ENCODE results near the gene ZBTB46.
"Not testable (repeated sequence)": the region's sequence is repeated elsewhere in the genome, so short reads cannot be mapped to it uniquely, and the experiment has no call there.

The ZBTB46 gene

DNA sequence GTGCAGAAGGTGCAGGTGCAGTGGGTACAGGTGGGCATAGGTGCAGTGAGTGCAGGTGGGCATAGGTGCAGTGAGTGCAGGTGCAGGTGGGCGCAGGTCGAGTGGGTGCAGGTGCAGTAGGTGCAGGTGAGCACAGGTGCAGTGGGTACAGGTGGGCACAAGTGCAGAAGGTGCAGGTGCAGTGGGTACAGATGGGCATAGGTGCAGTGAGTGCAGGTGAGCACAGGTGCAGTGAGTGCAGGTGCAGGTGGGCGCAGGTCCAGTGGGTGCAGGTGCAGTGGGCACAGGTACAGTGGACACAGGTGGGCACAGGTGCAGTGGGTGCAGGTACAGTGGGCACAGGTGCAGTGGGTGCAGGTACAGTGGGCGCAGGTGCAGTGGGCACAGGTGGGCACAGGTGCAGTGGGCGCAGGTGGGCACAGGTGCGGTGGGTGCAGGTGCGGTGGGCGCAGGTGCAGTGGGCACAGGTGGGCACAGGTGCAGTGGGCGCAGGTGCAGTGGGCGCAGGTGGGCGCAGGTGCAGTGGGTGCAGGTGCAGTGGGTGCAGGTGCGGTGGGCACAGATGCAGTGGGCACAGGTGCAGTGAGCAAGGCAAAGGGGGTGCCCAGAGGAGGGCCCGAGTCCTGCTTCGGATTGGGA lies 15.3 kb downstream of the ZBTB46 start:
- DNase-seq (ENCODE audit: low read depth in 3 of 3, low spot score in 1 of 3): no peak

DNA sequence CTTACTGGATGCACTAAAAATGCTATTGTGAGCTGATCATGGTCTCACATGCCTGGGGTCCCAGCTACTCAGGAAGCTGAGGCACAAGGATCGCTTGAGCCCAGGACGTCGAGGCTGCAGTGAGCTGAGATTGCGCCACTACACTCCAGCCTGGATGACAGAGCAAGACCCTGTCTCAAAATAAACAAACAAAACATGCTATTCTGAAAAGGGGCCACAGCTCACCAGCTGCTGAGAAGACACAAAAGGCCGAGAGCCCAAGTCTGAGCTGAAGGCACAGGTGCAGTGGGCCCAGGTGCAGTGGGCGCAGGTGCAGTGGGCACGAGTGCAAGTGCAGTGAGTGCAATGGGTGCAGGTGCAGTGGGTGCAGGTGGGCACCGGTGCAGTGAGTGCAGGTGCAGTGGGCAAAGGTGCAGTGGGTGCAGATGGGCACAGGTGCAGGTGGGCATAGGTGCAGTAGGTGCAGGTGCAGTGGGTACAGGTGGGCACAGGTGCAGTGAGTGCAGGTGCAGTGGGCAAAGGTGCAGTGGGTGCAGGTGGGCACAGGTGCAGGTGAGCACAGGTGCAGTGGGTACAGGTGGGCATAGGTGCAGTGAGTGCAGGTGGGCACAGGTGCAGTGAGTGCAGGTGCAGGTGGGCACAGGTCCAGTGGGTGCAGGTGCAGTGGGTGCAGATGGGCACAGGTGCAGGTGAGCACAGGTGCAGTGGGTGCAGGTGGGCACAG lies 16.0 kb downstream of the ZBTB46 start:
- DNase-seq (ENCODE audit: low read depth in 3 of 3, low spot score in 1 of 3): no peak

DNA sequence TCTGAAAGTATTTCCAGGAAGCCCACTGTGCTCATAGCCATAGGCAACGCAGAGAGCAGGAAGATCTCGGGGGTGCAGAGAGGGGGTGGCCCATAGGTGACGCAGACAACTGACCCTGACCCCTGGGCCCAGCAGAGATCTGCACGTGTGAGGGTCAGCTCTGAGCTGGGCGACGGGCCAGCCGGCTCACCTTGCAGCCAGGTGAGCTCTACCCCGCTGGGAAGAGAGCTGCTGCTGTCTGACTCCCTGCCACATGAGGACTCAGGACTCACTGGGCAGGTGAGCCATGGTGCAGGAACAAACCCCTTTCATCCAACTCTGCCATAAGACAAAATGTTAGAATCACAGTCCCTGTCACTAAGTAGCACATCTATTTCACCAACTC lies 19.6 kb downstream of the ZBTB46 start:
- DNase-seq (ENCODE audit: low read depth in 3 of 3, low spot score in 1 of 3): no peak

DNA sequence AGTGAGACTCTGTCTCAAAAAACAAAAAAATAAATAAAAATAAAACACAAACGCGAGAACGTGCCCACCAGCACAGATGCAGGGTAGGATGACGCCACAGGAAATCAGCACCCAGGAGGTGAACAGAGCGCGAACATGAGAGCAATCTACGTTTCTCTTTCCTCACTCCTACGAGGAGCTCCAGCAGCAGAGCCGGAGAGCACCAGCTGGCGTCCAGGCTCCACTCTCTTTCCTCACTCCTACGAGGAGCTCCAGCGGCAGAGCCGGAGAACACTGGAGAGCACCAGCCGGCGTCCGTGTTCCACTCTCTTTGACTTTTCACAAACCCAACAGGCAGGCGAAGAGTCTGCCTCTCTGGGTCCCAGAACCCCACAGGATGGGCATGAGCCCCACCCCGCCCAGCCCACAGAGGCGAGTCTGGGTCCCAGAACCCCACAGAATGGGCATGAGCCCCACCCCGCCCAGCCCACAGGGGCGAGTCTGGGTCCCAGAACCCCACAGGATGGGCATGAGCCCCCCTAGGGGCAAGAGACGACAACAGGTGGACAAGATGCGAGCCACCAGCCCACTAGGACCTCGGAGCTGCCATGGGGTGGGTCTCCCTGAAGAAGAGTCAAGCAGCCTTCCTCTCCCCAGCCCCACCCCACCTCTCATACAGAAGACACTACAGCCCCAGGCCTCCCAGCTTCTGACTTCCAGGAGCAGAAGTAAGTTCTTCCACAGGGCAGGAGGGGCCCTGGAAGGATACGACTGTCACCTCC lies 20.2 kb downstream of the ZBTB46 start:
- DNase-seq (ENCODE audit: low read depth in 3 of 3, low spot score in 1 of 3): no peak

DNA sequence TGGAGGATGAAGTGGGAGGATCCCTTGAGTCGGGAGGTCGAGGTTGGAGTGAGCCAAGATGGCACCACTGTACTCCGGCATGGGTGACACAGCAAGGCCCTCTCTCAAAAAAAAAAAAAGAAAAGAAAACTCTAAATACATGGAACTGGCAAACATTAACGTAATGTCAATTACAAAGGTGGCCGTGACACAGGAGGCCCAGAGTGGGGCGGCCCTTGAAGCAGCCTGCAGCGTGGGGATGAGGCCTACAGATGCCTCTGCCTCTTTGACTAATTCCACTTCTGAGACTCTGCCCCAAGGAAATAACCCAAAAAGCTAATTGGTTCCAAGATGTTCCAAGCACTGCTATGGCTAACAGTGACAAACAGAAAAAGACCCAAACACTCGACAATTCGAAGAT lies 21.2 kb downstream of the ZBTB46 start:
- DNase-seq (ENCODE audit: low read depth in 3 of 3, low spot score in 1 of 3): no peak

DNA sequence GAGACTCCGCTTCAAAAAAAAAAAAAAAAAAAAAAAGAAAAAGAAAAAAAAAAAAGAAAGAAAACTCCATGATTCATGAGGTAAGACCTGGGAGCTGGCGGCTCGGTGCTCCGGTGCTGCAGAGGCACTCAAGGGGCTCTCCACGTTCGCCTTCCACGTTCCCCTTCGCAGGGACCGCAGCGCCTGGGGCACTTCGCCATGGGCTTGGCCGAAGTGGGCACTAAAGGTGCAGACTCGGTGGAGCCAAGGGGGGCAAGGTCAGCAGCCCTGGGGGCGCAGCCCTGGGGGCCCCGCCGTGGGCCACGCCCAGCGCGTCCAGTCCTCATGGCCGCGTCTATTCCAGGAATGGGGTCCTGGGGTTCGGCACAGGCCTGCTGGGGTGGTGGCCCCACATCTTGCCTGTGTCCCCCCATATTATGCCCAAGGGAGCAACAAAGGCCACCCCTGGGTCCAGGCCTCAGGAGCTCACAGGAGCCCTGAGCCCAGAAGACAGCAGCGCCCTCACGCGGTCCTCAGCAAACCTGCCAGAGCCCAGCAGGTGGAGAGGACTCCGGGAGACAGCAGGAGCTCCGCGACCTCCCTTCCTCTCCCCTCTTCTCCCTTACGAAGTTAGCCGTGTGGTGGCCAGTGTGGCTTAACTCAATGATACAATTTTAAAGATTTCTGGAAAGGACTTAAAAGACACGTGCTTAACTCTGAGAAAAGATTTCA lies 21.9 kb downstream of the ZBTB46 start:
- no peak for DNase-seq (ENCODE audit: low read depth in 3 of 3, low spot score in 1 of 3)

DNA sequence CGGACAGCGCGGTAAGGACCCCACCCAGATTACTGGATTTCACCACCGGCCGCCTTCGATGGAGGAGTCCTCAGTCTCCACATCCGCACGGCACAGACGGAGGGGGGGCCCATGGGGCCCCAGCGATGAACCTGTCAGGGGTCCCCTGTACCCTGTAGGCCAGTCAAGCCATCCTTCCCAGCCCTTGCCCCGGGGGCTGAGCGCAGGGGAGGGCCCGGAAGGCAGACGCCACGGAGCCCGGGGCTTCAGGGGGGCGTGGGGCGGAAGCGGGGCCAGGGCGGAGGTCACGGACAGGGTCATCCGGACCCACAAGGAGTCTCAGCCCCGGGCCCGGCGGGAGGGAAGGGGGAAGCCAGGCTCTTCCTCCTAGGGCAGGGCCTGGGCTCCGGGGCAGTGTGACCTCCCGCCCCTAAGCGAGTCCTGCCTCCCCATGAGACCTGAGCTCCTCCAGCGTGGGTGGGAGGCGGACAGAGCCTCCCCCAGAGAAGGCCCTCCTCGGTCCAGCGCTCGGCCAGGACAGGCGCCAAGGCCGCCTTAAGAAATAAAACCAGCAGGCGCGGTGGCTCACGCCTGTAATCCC lies 22.8 kb downstream of the ZBTB46 start:
- no peak for DNase-seq (ENCODE audit: low read depth in 3 of 3, low spot score in 1 of 3)

DNA sequence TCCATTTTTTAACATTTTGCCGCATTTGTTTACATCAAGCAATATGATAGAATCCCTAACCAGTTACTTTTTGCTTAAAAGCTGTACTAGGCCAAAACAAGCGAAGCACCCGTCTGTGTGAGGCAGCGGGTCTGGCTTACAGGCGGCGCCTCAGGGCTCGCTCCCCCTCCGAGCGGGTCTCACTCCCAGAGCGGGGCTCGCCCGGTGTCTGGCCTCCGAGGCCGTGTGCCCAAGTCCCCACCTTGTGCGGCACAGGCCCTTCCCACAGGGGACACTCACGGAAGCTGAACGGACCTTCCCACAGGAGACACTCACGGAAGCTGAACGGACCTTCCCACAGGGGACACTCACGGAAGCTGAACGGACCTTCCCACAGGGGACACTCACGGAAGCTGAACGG lies 23.4 kb downstream of the ZBTB46 start:
- DNase-seq (ENCODE audit: low read depth in 3 of 3, low spot score in 1 of 3): no peak

DNA sequence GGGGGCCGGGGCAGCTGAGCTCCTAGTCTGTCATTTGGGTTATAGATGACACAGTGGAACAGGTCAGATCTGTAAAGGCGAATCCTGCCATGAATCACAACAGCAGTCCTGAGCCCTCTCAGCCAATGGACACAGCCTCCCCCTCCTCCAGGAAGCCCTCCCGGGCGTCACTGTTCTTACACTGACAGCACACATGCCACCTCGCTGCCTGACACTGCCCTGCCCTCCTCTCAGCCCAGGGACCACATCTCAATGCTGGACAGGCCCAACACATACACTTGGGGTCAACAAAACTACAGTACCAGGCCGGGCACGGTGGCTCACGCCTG lies 26.8 kb downstream of the ZBTB46 start:
- DNase-seq (ENCODE audit: low read depth in 3 of 3, low spot score in 1 of 3): no peak

DNA sequence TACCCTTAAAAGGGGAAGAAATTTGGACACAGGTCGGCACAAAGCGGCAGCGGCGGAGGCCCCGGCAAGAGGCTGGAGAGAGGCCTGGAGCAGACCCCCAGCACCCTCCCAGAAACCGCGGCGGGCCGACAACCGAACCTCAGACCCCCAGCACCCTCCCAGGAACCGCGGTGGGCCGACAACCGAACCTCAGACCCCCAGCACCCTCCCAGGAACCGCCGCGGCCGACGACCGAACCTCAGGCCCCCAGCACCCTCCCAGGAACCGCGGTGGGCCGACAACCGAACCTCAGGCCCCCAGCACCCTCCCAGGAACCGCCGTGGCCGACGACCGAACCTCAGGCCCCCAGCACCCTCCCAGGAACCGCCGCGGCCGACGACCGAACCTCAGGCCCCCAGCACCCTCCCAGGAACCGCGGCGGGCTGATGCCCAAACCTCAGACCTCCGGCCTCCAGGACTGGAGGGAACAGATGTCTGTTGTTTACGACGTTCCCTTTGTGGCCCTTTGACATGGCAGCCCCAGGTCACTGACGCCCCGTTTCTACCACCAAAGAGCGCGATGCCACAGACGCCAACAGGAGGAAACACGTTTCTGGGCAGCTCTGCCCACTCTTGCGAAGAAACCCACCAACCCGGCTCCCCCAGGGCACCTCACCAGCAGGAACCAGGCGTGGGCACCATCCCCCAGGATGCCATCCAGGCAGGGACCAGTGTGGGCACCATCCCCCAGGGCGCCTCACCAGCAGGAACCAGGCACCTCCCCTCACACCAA lies 28.4 kb downstream of the ZBTB46 start:
- DNase-seq (ENCODE audit: low read depth in 3 of 3, low spot score in 1 of 3): no peak

DNA sequence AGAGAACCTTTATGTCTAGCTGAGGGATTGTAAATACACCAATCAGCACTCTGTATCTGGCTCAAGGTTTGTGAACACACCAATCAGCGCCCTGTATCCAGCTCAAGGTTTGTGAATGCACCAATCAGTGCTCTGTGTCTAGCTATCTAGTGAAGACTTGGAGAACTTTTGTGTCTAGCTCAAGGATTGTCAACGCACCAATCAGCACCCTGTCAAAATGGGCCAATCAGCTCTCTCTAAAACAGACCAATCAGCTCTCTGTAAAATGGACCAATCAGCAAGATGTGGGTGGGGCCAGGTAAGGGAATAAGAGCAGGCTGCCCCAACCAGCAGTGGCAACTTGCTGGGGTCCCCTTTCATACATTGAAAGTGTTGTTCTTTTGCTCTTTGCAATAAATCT lies 29.9 kb downstream of the ZBTB46 start:
- DNase-seq (ENCODE audit: low read depth in 3 of 3, low spot score in 1 of 3): not testable (repeated sequence)

DNA sequence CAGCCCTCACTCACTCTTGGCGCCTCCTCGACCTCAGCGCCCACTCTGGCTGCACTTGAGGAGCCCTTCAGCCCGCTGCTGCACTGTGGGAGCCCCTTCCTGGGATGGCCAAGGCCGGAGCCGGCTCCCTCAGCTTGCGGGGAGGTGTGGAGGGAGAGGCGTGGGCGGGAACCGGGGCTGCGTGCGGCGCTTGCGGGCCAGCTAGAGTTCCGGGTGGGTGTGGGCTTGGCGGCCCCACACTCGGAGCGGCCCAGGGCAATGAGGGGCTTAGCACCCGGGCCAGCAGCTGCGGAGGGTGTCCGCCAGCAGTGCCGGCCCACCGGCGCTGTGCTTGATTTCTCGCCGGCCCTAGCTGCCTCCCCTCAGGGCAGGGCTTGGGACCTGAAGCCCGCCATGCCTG lies 30.7 kb downstream of the ZBTB46 start:
- not testable (repeated sequence) for DNase-seq (ENCODE audit: low read depth in 3 of 3, low spot score in 1 of 3)

DNA sequence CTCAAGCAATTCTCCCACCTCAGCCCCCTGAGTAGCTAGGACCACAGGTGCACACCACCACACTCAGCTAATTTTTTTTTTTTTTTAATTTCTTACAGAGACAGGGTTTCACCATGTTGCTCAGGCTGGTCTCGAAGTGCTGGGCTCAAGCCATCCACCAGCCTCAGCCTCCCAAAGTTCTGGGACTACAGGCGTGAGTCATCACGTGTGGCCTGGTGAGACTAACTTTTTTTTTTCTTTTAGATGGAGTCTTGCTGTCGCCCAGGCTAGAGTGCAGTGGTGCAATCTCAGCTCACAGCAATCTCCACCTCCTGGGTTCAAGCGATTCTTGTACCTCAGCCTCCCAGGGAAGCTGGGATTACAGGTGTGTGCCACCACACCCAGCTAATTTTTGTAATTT lies 31.9 kb downstream of the ZBTB46 start:
- not testable (repeated sequence) for DNase-seq (ENCODE audit: low read depth in 3 of 3, low spot score in 1 of 3)

DNA sequence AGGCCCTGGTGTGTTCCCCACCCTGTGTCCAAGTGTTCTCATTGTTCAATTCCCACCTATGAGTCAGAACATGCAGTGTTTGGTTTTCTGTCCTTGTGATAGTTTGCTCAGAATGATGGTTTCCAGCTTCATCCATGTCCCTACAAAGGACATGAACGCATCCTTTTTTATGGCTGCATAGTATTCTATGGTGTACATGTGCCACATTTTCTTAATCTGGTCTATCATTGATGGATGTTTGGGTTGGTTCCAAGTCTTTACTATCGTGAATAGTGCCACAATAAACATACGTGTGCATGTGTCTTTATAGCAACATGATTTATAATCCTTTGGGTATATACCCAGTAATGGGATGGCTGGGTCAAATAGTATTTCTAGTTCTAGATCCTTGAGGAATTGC lies 33.9 kb downstream of the ZBTB46 start:
- DNase-seq (ENCODE audit: low read depth in 3 of 3, low spot score in 1 of 3): not testable (repeated sequence)

DNA sequence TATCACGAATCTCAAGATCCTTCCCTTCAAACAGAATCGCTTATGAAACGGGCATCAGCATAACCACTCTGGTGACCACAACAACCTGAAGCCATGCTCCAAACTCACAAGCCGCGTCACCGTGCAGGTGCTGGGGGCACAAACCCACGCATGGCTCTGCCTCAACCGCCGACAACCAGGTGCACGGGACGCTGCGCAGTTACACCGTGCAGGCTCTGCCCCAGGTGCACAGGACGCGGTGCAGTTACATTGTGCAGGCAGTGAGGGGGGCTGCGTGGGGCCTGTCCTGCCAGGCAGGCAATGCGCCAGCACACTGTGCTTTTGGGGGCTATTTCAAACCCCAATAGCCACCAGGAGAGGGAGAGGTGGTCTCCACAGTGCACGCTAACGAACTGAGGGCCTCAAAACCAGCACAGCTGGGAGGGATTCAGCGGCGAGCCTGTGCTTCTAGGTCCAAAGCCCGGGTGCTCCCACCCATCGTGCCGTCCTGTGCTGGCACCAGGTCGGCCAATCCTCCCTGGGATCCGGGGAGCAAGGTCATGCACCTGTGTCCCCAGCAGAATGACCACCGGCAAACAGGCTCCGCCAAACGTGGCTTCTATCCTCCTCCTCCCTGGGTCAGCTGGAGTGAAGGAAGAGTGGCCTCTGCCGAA lies 35.8 kb downstream of the ZBTB46 start:
- no peak for DNase-seq (ENCODE audit: low read depth in 3 of 3, low spot score in 1 of 3)

DNA sequence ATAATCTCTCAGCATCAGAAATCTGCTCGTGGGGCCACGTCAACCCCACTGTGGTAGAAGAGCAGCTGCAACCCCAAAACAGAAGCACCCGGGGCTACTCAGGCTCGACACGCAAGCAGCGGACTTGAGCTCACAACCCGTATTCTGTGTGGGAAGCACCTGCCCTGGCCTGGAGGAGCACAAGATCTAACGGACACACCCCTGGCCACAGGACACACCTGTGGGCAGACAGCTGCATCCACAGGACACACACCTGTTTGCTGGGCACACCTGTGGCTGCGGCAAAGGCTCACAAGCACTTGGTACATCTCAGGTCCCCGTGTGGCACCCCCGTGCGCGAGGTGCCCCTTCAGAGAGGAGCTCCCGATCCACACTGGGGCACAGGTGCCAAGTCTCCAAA lies 36.5 kb downstream of the ZBTB46 start:
- DNase-seq (ENCODE audit: low read depth in 3 of 3, low spot score in 1 of 3): no peak

DNA sequence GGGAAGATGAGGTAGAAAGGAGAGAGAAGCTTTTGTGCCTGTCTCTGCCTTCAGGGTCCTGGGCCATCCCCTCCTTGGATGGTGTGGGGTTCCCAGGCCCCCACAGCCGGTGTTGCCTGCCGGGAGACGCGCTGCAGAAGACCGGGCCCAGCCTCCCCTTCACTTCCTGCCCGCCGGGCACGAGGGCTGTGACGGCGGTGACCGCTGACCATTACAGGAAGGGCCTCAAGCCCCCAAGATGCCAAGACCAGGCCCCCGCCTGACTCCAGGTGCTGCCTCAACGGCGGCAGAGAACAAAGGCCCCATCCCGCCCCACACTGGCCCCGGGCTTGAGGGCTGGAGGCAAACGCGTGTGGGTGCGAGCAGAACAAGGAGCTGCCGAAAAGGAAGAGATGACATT lies 38.2 kb downstream of the ZBTB46 start:
- no peak for DNase-seq (ENCODE audit: low read depth in 3 of 3, low spot score in 1 of 3)

DNA sequence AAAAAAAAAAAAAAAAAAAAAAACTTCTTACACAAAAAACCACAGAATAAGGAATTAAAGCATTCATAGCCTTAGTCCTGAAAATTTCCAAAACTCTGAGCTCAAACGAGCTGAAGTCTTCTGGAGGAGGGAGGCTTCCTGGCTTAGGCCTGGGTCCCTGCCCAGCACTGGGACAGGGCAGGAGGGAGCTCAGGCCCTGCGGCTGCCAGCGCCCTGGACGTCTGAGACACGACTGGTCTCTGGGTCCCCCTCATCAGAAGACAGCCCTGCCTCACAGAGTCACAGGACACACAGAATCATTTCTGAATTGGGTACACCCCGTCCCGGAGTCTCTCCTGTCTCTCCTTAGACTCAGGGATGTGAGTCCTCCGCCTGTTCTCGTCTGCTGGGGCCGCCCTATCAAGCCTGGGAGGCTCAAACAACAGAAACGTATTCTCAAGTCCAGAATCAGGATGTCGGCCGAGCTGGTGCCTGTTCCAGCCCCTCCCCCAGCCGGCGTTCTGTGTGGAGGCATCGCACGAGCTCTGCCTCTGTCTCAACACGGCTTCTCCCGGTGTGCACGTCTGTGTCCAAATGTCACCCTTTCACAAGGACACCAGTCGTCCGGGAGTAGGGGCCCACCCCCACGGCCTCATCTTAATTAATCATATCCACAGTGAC lies 39.4 kb downstream of the ZBTB46 start:
- no peak for DNase-seq (ENCODE audit: low read depth in 3 of 3, low spot score in 1 of 3)

DNA sequence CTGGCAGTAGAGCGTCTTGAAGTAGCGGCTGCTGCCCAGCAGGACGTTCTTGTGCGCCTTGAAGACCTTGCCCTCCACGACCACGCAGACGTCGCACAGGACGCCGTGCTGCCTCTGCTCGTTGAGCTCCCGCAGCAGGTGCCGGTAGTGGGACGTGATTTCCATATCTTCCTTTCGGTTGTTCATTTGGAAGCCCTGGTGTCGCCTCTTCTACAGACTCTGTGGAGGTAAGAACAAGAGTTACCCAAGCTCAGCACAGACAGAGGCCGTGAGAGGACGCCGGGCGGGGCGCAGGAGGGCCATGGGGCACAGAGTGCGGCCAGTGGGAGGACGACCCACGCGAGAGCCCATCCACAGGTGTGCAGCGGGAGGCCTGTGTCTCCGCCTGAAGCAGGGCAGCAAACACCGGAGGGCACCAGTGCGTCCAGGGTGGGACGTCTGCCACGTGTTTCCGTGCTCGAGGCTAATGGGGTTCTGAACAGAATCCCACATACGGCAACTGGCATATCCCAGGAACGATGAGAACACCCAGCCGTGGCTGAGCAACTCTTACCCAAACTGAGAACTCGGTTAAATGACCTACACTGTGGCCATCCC lies 40.4 kb downstream of the ZBTB46 start:
- DNase-seq (ENCODE audit: low read depth in 3 of 3, low spot score in 1 of 3): no peak
